Stomach (tissue), 4 donors: ENCODE data around the gene CFAP61.

ENCODE experiments used
- EP300 ChIP-seq: sonication (generic); formaldehyde crosslinking; IDR thresholded peaks from one replicate; pipeline ENCODE4 v1.6.1; 2017; ENCODE audit warnings: antibody characterized with exemption
- POLR2A ChIP-seq, 4 donors: fragments of 450-650 bp; IDR thresholded peaks; one replicate each; pipeline ENCODE4 v1.6.1; 2016; ENCODE audit warnings: antibody characterized with exemption in 4 of 4, control low read depth in 2 of 4, mild to moderate bottlenecking in 1 of 4, moderate library complexity in 1 of 4
- TF ChIP-seq, protein P1 (sequence below), 7 experiments: fragments of 450-650 bp in 4 of 7; fragments of 200-600 bp in 3 of 7; sonication (generic) in 3 of 7; IDR thresholded peaks; one replicate each; pipeline ENCODE4 v1.5.1; 2016 to 2019; ENCODE audit warnings: antibody characterized with exemption in 7 of 7, control low read depth in 2 of 7, mild to moderate bottlenecking in 1 of 7

DNA sequence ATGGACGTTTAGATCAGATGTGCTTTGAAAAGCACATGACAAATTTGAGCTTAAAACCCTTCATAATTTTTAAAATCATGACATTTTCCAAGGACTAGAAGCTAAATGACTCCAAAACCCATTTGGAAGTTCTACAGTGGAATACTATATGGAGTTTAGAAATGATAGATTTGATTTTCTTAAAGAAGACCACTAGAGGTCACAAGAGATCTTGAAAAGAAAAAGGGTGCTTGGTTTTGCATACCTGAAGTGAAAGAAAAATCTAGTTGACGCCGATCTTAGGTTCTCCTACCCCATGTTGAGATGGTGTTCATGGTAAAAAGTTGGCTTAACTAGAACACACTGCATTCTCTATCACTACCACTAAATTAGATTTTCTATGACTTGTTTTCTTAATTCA lies 31.5 kb downstream of the CFAP61 start:
- TF ChIP-seq, protein P1, sequence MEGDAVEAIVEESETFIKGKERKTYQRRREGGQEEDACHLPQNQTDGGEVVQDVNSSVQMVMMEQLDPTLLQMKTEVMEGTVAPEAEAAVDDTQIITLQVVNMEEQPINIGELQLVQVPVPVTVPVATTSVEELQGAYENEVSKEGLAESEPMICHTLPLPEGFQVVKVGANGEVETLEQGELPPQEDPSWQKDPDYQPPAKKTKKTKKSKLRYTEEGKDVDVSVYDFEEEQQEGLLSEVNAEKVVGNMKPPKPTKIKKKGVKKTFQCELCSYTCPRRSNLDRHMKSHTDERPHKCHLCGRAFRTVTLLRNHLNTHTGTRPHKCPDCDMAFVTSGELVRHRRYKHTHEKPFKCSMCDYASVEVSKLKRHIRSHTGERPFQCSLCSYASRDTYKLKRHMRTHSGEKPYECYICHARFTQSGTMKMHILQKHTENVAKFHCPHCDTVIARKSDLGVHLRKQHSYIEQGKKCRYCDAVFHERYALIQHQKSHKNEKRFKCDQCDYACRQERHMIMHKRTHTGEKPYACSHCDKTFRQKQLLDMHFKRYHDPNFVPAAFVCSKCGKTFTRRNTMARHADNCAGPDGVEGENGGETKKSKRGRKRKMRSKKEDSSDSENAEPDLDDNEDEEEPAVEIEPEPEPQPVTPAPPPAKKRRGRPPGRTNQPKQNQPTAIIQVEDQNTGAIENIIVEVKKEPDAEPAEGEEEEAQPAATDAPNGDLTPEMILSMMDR (IDR thresholded peaks at IDR 0.05): peak in 3 of 7 experiments; percentile 12 to 49 (median 30)
- TF ChIP-seq EP300 (no peak), POLR2A (IDR thresholded peaks at IDR 0.05) (no peak)
